Sigmoid colon (tissue), 7 donors: ENCODE data around the gene VPS13A. TPM values are rescaled to one million over a fixed set of nuclear protein-coding genes. Genes with fewer than 3 reads are reported as not detected.

Experiments used
- DNase-seq: peaks from one replicate; pipeline ENCODE4 v3.0.0-alpha.2; 2019
- H3K27ac ChIP-seq, 4 donors: fragments of 200-600 bp; sonication (generic); one replicate each; pipeline ENCODE4 v1.5.1; 2016 to 2019; ENCODE audit warnings: mild to moderate bottlenecking in 1 of 4
- H3K27me3 ChIP-seq, 3 donors: fragments of 200-600 bp; sonication (generic); one replicate each; pipeline ENCODE4 v1.5.1; 2019; ENCODE audit warnings: mild to moderate bottlenecking in 1 of 3
- H3K36me3 ChIP-seq, 4 donors: fragments of 200-600 bp; sonication (generic); one replicate each; pipeline ENCODE4 v1.5.1; 2016 to 2019
- H3K4me1 ChIP-seq, 4 donors: fragments of 200-600 bp; sonication (generic); one replicate each; pipeline ENCODE4 v1.5.1; 2017 to 2019
- H3K4me3 ChIP-seq, 4 donors: fragments of 200-600 bp; sonication (generic); one replicate each; pipeline ENCODE4 v1.5.1; 2017 to 2019; ENCODE audit warnings: mild to moderate bottlenecking in 2 of 4, moderate library complexity in 1 of 4
- H3K9me3 ChIP-seq, 4 donors: fragments of 200-600 bp in 3 of 4; sonication (generic) in 3 of 4; one replicate each; pipeline versions ENCODE4 v1.5.1 to v1.6.1; 2013 to 2019
- CTCF ChIP-seq, 4 experiments: fragments of 450-650 bp in 3 of 4; fragments of 200-600 bp in 1 of 4; IDR thresholded peaks; one replicate each; pipeline ENCODE4 v1.5.1; 2016 to 2019; ENCODE audit warnings: antibody characterized with exemption in 4 of 4, mild to moderate bottlenecking in 3 of 4, moderate library complexity in 2 of 4
- EP300 ChIP-seq, 4 donors: sonication (generic); formaldehyde crosslinking; IDR thresholded peaks; one replicate each; pipeline ENCODE4 v1.6.1; 2017; ENCODE audit warnings: antibody characterized with exemption in 4 of 4
- POLR2A ChIP-seq, 2 donors: fragments of 450-650 bp; IDR thresholded peaks; one replicate each; pipeline ENCODE4 v1.6.1; 2016; ENCODE audit warnings: antibody characterized with exemption in 2 of 2, mild to moderate bottlenecking in 2 of 2, moderate library complexity in 2 of 2
- POLR2AphosphoS5 ChIP-seq, 4 donors: sonication (generic); formaldehyde crosslinking; IDR thresholded peaks; one replicate each; pipeline ENCODE4 v1.6.1; 2017; ENCODE audit warnings: antibody characterized with exemption in 4 of 4
- WGBS, 2 donors: extraction: QIAGEN DNeasy Blood & Tissue Kit; methylation state at CpG; one replicate each; pipeline ENCODE4 v1.1.7; 2013; 5-methylcytosine and 5-hydroxymethylcytosine counted together
- intact Hi-C: fragments of 100-400 bp; cut with DNase I; formaldehyde crosslinking; loops from one replicate; pipeline ENCODE4 v1.15.1; 2023
- polyA plus RNA-seq, 3 donors: library from polyadenylated mRNA; stranded (reverse); fragments of 200-250 nt; gene quantifications; one replicate each; pipeline ENCODE4 v1.2.3, GENCODE V29; 2013
- total RNA-seq, 4 donors: library from RNA; depleted of rRNA; stranded (reverse); fragments of >200 nt; gene quantifications; one replicate each; pipeline ENCODE4 v1.1.0, GENCODE V29; 2016
- donor health status: healthy with polysubstance abuse.
- donor health status: Bipolar disorder and iron deficiency.
- donor health status: healthy.

Gene VPS13A
- total and polyA plus RNA-seq, 7 donors, result 3.2 to 71.5 (median 32.6) TPM

DNA sequence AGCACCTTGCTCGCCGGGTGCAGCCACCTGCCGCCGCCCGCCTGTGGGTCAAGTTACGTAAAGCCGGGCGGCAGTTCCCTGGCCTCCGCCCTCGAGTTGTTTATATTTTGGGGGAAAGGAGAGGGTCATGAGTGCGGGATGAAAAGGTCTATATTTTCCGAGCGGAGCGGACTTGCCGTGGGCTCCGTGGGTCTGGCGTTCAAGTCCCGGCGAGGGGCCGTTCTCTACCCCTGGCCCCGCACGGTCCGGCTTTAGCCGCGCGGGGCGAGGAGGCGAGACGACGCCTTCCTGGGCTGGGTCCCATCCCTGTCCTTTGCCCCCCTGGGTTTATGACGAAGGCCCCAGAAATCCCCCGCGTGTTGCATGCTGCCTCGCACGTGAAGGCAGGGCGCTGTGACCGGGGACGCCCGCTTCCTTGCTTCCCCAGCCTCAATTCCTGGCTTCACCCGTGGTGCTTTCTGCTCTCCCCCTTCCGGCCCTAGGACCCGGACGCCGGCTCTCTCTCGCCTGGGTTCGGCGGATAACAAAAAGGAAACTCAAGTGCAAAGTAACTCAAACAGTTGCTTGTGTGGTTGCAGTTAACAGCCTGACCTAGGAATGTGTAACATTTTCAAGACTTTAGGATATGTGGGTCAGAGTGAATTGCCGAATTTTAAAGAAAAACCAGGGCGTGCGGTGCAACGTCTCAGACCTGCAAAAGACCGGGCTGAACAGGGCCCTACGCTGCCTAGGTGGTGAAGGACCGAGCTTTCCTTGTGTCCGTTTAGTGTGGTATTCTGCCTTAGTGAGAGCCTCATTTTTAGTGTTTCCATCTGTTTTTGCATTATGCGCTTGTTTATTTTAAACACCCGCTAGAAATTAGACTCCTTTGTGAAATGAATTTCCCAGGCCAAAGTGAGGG, 810 bp downstream of the VPS13A start:
- peak; percentile 76 for DNase-seq
- Histone ChIP-seq H3K4me1 (peaks cover 0 to 21% (median 10%) of the 10 kb centered on the region in 4 donors), H3K9me3 (no peaks in the 10 kb centered on the region), H3K27ac (peak overlapping the region; percentile 85 to 92 (median 88)), H3K36me3 (no peaks in the 10 kb centered on the region), H3K4me3 (peak overlapping the region; percentile 62 to 83 (median 73)), H3K27me3 (no peaks in the 10 kb centered on the region)
- intact Hi-C loops, result loop anchor here (5.0 to 10.0 kb wide), 2 partner anchors 39 to 567 kb away; no protein-coding TSS in a partner anchor
- no peak for TF ChIP-seq POLR2A (IDR thresholded peaks at IDR 0.05)
- TF ChIP-seq EP300 (IDR thresholded peaks at IDR 0.05), result no peak
- TF ChIP-seq POLR2AphosphoS5 (IDR thresholded peaks at IDR 0.05), result no peak
- TF ChIP-seq CTCF (IDR thresholded peaks at IDR 0.05), result no peak
- 1% methylated on average over 57 of the region's 57 CpGs for WGBS, 2 donors

GRCh38 chr9:77180056-77180455, 2.7 kb downstream of the VPS13A start:
- intact Hi-C loops, result no loop called here
- TF ChIP-seq POLR2A (IDR thresholded peaks at IDR 0.05) (no peak), CTCF (IDR thresholded peaks at IDR 0.05) (no peak), EP300 (IDR thresholded peaks at IDR 0.05) (no peak), POLR2AphosphoS5 (IDR thresholded peaks at IDR 0.05) (no peak)
- DNase-seq, result no peak
- H3K27ac ChIP-seq, result no peak overlapping the region
- H3K9me3 ChIP-seq, result no peaks in the 10 kb centered on the region
- H3K4me1 ChIP-seq, result peaks cover 0 to 21% (median 10%) of the 10 kb centered on the region in 4 donors
- no peaks in the 10 kb centered on the region for H3K36me3 ChIP-seq
- H3K27me3 ChIP-seq, result no peaks in the 10 kb centered on the region
- no peak overlapping the region for H3K4me3 ChIP-seq

DNA sequence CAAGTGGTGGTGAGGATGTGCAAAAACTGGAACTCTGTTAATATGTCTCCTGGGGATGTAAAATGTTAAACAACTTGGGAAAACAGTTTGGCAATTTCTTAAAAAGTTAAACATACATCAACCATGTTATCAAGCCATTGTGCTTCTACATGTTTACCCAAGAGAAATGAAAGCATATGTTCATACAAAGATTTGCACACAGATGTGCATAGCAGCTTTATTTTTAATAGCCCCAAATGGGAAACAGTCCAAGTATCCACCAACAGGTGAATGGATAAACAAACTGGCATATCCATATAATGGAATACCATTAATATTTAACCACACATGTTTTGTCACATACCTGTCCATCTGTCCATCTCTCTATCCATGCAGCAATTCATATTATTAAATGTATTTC, 6.2 kb downstream of the VPS13A start:
- Histone ChIP-seq H3K27me3 (no peaks in the 10 kb centered on the region), H3K4me3 (no peak overlapping the region), H3K36me3 (no peaks in the 10 kb centered on the region), H3K4me1 (peaks cover 0 to 12% (median 8%) of the 10 kb centered on the region in 4 donors), H3K9me3 (no peaks in the 10 kb centered on the region), H3K27ac (no peak overlapping the region)
- no peak for TF ChIP-seq POLR2AphosphoS5 (IDR thresholded peaks at IDR 0.05)
- TF ChIP-seq POLR2A (IDR thresholded peaks at IDR 0.05), result no peak
- no peak for TF ChIP-seq CTCF (IDR thresholded peaks at IDR 0.05)
- TF ChIP-seq EP300 (IDR thresholded peaks at IDR 0.05), result no peak
- intact Hi-C loops, result no loop called here
- no peak for DNase-seq

DNA sequence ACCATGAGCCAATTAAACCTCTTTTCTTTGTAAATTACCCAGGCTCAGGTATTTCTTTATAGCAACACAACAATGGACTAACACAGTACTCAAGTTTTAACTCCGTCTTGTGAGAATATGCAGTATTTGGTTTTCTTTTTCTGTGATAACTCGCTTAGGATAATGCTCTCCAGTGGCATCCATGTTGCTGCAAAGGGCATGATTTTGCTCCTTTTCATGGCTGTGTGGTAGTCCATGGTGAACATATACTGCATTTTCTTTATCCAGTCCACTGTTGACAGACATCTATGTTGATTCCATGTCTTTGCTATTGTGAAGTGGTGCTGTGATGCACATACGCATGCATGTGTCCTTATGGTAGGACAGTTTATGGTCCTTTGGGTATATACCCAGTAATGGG, 10.9 kb downstream of the VPS13A start:
- intact Hi-C loops, result no loop called here
- Histone ChIP-seq H3K9me3 (no peaks in the 10 kb centered on the region), H3K4me3 (no peak overlapping the region), H3K36me3 (no peaks in the 10 kb centered on the region), H3K4me1 (no peaks in the 10 kb centered on the region), H3K27ac (no peak overlapping the region), H3K27me3 (no peaks in the 10 kb centered on the region)
- 96 to 98% methylated on average over 3 of the region's 3 CpGs for WGBS, 2 donors
- no peak for DNase-seq
- TF ChIP-seq POLR2A (IDR thresholded peaks at IDR 0.05) (no peak), EP300 (IDR thresholded peaks at IDR 0.05) (no peak), POLR2AphosphoS5 (IDR thresholded peaks at IDR 0.05) (no peak), CTCF (IDR thresholded peaks at IDR 0.05) (no peak)
